ENCODE results near the gene FGFR2.

FGFR2 gene

GRCh38 chr10:121484401-121484800 is 113.8 kb downstream of the FGFR2 start:
- DNase-seq: no peak

GRCh38 chr10:121481180-121481579 is 117.1 kb downstream of the FGFR2 start:
- DNase-seq: no peak

- DNase-seq: no peak
Observed at GRCh38 chr10:121478556-121478955, 119.7 kb downstream of the FGFR2 start.

GRCh38 chr10:121469797-121470606 is 128.2 kb downstream of the FGFR2 start:
- DNase-seq: no peak

- DNase-seq: no peak
Observed at GRCh38 chr10:121468726-121469125, 129.5 kb downstream of the FGFR2 start.

- DNase-seq: no peak
Observed at GRCh38 chr10:121466424-121466823, 131.8 kb downstream of the FGFR2 start.

GRCh38 chr10:121465215-121465614 is 133.0 kb downstream of the FGFR2 start:
- no peak for DNase-seq

GRCh38 chr10:121464517-121464916 is 133.7 kb downstream of the FGFR2 start:
- DNase-seq: no peak

- no peak for DNase-seq
Observed at GRCh38 chr10:121462955-121463354, 135.3 kb downstream of the FGFR2 start.

- DNase-seq: no peak
Observed at GRCh38 chr10:121462281-121462680, 136.0 kb downstream of the FGFR2 start.

- no peak for DNase-seq
Observed at GRCh38 chr10:121461307-121461706, 136.9 kb downstream of the FGFR2 start.

GRCh38 chr10:121460733-121461132 is 137.5 kb downstream of the FGFR2 start:
- DNase-seq: no peak

GRCh38 chr10:121459622-121460453 is 138.4 kb downstream of the FGFR2 start:
- DNase-seq: no peak

GRCh38 chr10:121459279-121459621 is 139.0 kb downstream of the FGFR2 start:
- no peak for DNase-seq

- DNase-seq: no peak
Observed at GRCh38 chr10:121457729-121458128, 140.5 kb downstream of the FGFR2 start.

- no peak for DNase-seq
Observed at GRCh38 chr10:121455377-121455776, 142.9 kb downstream of the FGFR2 start.

- DNase-seq: no peak
Observed at GRCh38 chr10:121454781-121455180, 143.5 kb downstream of the FGFR2 start.

- DNase-seq: no peak
Observed at GRCh38 chr10:121453160-121453559, 145.1 kb downstream of the FGFR2 start.

- DNase-seq: no peak
Observed at GRCh38 chr10:121452581-121452980, 145.7 kb downstream of the FGFR2 start.

GRCh38 chr10:121450247-121450646 is 148.0 kb downstream of the FGFR2 start:
- no peak for DNase-seq

GRCh38 chr10:121449482-121449924 is 148.7 kb downstream of the FGFR2 start:
- no peak for DNase-seq

GRCh38 chr10:121448766-121449421 is 149.3 kb downstream of the FGFR2 start:
- no peak for DNase-seq

- no peak for DNase-seq
Observed at GRCh38 chr10:121444520-121445165, 153.6 kb downstream of the FGFR2 start.

Data from activated CD4-positive, alpha-beta T cell treated with anti-CD3 and anti-CD28 coated beads for 1 hour (primary cell).